Heart right ventricle (tissue), 16 donors: Measurements from ENCODE around the gene KDM2A. TPM values are rescaled to one million over a fixed set of nuclear protein-coding genes. Genes with fewer than 3 reads are reported as not detected.
A peak's percentile ranks its signal among the peaks of the same experiment; 100 is the strongest.

Experiments
- ATAC-seq, 8 donors: fragments of 200-7000 bp; cut with Tn5 transposase; one replicate each; pipeline ENCODE4 v1.9.1; 2020; ENCODE audit warnings: mild to moderate bottlenecking in 8 of 8, moderate library complexity in 8 of 8, moderate number of reproducible peaks in 1 of 8
- DNase-seq, 2 donors: peaks; one replicate each; pipeline ENCODE4 v3.0.0-alpha.2; 2020
- H3K27ac ChIP-seq, 10 donors: fragments of 200-600 bp; sonication (generic) in 2 of 10; one replicate each; pipeline versions ENCODE4 v1.5.0 to v1.8.0; 2020 to 2022; ENCODE audit warnings: mild to moderate bottlenecking in 3 of 10
- H3K27me3 ChIP-seq, 7 donors: fragments of 200-600 bp; one replicate each; pipeline ENCODE4 v1.8.0; 2021 to 2022; ENCODE audit warnings: mild to moderate bottlenecking in 2 of 7
- H3K36me3 ChIP-seq, 9 donors: fragments of 200-600 bp; sonication (generic) in 1 of 9; one replicate each; pipeline versions ENCODE4 v1.5.0 to v1.8.0; 2020 to 2022; ENCODE audit warnings: mild to moderate bottlenecking in 2 of 9
- H3K4me1 ChIP-seq, 9 donors: fragments of 200-600 bp; sonication (generic) in 1 of 9; one replicate each; pipeline versions ENCODE4 v1.5.0 to v1.8.0; 2020 to 2022; ENCODE audit warnings: mild to moderate bottlenecking in 4 of 9
- H3K4me3 ChIP-seq, 10 donors: fragments of 200-600 bp; sonication (generic) in 2 of 10; one replicate each; pipeline versions ENCODE4 v1.5.0 to v1.8.0; 2020 to 2022; ENCODE audit warnings: mild to moderate bottlenecking in 7 of 10, moderate library complexity in 2 of 10
- H3K9me3 ChIP-seq, 11 donors: fragments of 200-600 bp in 10 of 11; sonication (generic) in 2 of 11; one replicate each; pipeline versions ENCODE4 v1.5.0 to v1.8.0; 2013 to 2022; ENCODE audit warnings: mild to moderate bottlenecking in 2 of 11, control low read depth in 1 of 11, moderate library complexity in 1 of 11
- CTCF ChIP-seq, 9 donors: fragments of 200-600 bp; sonication (generic) in 2 of 9; IDR thresholded peaks; one replicate each; pipeline versions ENCODE4 v1.5.0 to v1.8.0; 2021 to 2022; ENCODE audit warnings: antibody characterized with exemption in 9 of 9, mild to moderate bottlenecking in 5 of 9, moderate library complexity in 1 of 9
- WGBS, 2 donors: extraction: QIAGEN DNeasy Blood & Tissue Kit; methylation state at CpG; one replicate each; pipeline ENCODE4 v1.1.7; 2013; ENCODE audit warnings: inconsistent platforms in 1 of 2; 5-methylcytosine and 5-hydroxymethylcytosine counted together
- intact Hi-C, 10 donors: fragments of 100-400 bp; cut with DNase I; formaldehyde crosslinking; loops; one replicate each; pipeline versions ENCODE4 v1.11.1 to v1.14.2; 2022
- polyA plus RNA-seq, 2 donors: library from polyadenylated mRNA; stranded (reverse); fragments of 200-250 nt; gene quantifications; one replicate each; pipeline ENCODE4 v1.2.3, GENCODE V29; 2013
- total RNA-seq, 10 donors: library from RNA; stranded (reverse); fragmentation: NEBNext Ultra II Directional in 3 of 10; extraction: Animal tissue kit (Norgen Biotek cat#: 25700) in 3 of 10; gene quantifications; one replicate each; pipeline versions ENCODE4 v1.2.1 to v1.2.4, GENCODE V29; 2021 to 2023
- donor health status: Arrhythmogenic right ventricular cardiomyopathy.
- donor health status: ischemic (EF 13 %, LVEDD 7.1; RV severe dilation, severe dysfunction).
- donor health status: healthy with polysubstance abuse.
- donor health status: DM: no; HTN: yes; CAD: no.
- donor health status: DM: no; HTN: no; CAD: no.
- donor health status: ischemic (EF 25% LVEDD 6.9; RV normal size, moderate dysfunction).
- donor health status: ischemic (EF 25% LVEDD 5.7; RV mildly dilated, moderate dysfunction).
- donor health status: healthy.
- donor health status: DM: yes; HTN: yes; CAD: no.
- donor health status: Ischemic cardiomyopathy.
- donor health status: ischemic (EF 35%, LVEDD 5.7; RV mildly dilated, moderate dysfunction).
- donor health status: nonischemic (EF 11% LVEDD 7.7; RV severe dilation, severe dysfunction).
- donor health status: DM: yes; HTN: yes; CAD: no.
- donor health status: PGD.
- donor health status: ischemic (EF 29% LVEDD 5.4; RV normal size, mild dysfunction).
- donor health status: nonischemic (EF 23%, LVEDD 6.1; RV moderate dilation, normal function).

KDM2A gene
- total and polyA plus RNA-seq, 12 donors: 16.5 to 45.7 (median 37.1) TPM

- ATAC-seq: no peak
- peaks cover 6 to 98% (median 34%) of the 10 kb centered on the region in 9 donors for H3K4me1 ChIP-seq
- no peak overlapping the region for H3K4me3 ChIP-seq
- 89 to 90% methylated on average over 19 to 20 of the region's 20 CpGs for WGBS, 2 donors
- H3K27me3 ChIP-seq: no peaks in the 10 kb centered on the region
- peaks cover 27 to 96% (median 68%) of the 10 kb centered on the region in 9 donors for H3K36me3 ChIP-seq
- peak in 1 of 2 donors; percentile 13 for DNase-seq
- no peak for TF ChIP-seq CTCF (IDR thresholded peaks at IDR 0.05)
- H3K9me3 ChIP-seq: no peaks in the 10 kb centered on the region
- intact Hi-C loops: no loop called here
- H3K27ac ChIP-seq: peak overlapping the region in 4 of 10 donors; percentile 50 to 98 (median 77)
Observed at GRCh38 chr11:67282155-67282875, 163.3 kb downstream of the KDM2A start.

GRCh38 chr11:67282876-67283371 lies 163.9 kb downstream of the KDM2A start:
- Histone ChIP-seq H3K27ac (peak overlapping the region in 5 of 10 donors; percentile 50 to 98 (median 56)), H3K36me3 (peaks cover 27 to 94% (median 68%) of the 10 kb centered on the region in 9 donors), H3K9me3 (no peaks in the 10 kb centered on the region), H3K4me3 (peak overlapping the region in 1 of 10 donors; percentile 2), H3K27me3 (no peaks in the 10 kb centered on the region), H3K4me1 (peaks cover 10 to 98% (median 34%) of the 10 kb centered on the region in 9 donors)
- TF ChIP-seq CTCF (IDR thresholded peaks at IDR 0.05): no peak
- intact Hi-C loops: no loop called here
- 90 to 91% methylated on average over 11 of the region's 11 CpGs for WGBS, 2 donors
- ATAC-seq (no peak), DNase-seq (peak in 1 of 2 donors; percentile 10)

GRCh38 chr11:67283481-67283963 lies 164.5 kb downstream of the KDM2A start:
- ATAC-seq: peak in 2 of 8 donors; percentile 13 to 19
- peak overlapping the region in 7 of 10 donors; percentile 19 to 98 (median 52) for H3K27ac ChIP-seq

More at GRCh38 chr11:67283481-67283963, 164.5 kb downstream of the KDM2A start:
- intact Hi-C loops: no loop called here
- Histone ChIP-seq H3K9me3 (no peaks in the 10 kb centered on the region), H3K4me3 (peak overlapping the region in 1 of 10 donors; percentile 74), H3K36me3 (peaks cover 27 to 88% (median 68%) of the 10 kb centered on the region in 9 donors), H3K27me3 (no peaks in the 10 kb centered on the region), H3K4me1 (peaks cover 7 to 98% (median 34%) of the 10 kb centered on the region in 9 donors)
- TF ChIP-seq CTCF (IDR thresholded peaks at IDR 0.05): no peak
- DNase-seq: peak in 1 of 2 donors; percentile 20
- 82 to 86% methylated on average over 13 of the region's 13 CpGs for WGBS, 2 donors
